ENCODE measurements around the gene GRAP2. TPM values are rescaled to one million over a fixed set of nuclear protein-coding genes. Genes with fewer than 3 reads are reported as not detected.

The GRAP2 gene
- total and polyA plus RNA-seq, 11 donors = 0.24 to 5.0 (median 0.85) TPM; not detected in 1

GRCh38 chr22:40001106-40001505, 100.2 kb downstream of the GRAP2 start:
- intact Hi-C loops (cut with DNase I) = no loop called here
- ATAC-seq = no peak
- 74 to 89% (median 77%) methylated on average over 4 of the region's 4 CpGs for WGBS, 4 donors
- H3K4me3 ChIP-seq = no peak overlapping the region
- H3K9me3 ChIP-seq = no peaks in the 10 kb centered on the region
- H3K36me3 ChIP-seq = no peaks in the 10 kb centered on the region
- H3K27ac ChIP-seq = no peak overlapping the region
- peaks cover 0 to 17% (median 0%) of the 10 kb centered on the region in 9 donors for H3K27me3 ChIP-seq
- H3K4me1 ChIP-seq = peaks cover 0 to 17% (median 4%) of the 10 kb centered on the region in 12 donors
- DNase-seq = no peak
- TF ChIP-seq CTCF (IDR thresholded peaks at IDR 0.05) = no peak
- TF ChIP-seq POLR2A (IDR thresholded peaks at IDR 0.05) = no peak

DNA sequence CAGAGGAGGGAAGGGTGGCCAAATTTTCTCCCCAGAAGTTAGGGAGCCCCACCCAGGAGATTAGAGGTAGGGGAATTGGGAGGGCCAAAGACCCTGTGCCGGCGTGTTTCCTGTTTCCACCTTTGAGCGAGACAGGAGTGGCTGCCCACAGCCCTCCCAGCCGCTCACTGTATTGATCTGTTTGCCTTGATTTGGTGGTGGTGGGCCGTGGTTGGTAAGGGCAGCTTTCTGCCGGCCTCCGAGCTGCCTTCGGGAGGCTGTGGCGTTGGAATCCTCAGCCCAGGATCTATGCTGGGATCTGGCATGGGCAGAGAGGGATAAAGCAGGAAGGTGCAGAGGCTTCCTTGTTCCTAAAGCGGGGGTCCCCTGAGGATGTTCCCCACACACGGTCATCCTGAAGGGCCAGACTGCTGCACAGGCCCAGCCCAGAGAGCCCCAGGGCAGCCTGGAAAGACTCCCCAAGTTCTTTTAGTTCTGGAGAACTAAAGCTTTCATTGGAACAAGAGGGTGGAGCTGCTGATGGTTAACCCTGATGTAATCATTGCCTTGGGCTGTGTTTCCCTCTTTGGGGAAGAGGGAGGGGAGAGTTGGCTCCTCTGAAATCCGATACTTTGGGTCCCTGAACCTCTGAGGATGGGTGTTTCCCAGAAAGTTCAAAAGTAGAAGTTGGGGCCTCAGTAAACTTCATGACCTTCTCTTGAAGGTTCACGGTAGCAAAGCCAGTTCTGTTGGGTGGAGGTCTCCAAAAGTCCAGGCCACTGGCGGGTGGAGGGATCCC, 101.1 kb downstream of the GRAP2 start:
- ATAC-seq (no peak), DNase-seq (no peak)
- TF ChIP-seq CTCF (IDR thresholded peaks at IDR 0.05) (no peak), POLR2A (IDR thresholded peaks at IDR 0.05) (no peak)
- Histone ChIP-seq H3K27me3 (peaks cover 0 to 8% (median 0%) of the 10 kb centered on the region in 9 donors), H3K4me1 (peaks cover 0 to 17% (median 4%) of the 10 kb centered on the region in 12 donors), H3K27ac (no peak overlapping the region), H3K9me3 (no peaks in the 10 kb centered on the region), H3K36me3 (no peaks in the 10 kb centered on the region), H3K4me3 (no peak overlapping the region)
- 68 to 74% (median 73%) methylated on average over 14 of the region's 14 CpGs for WGBS, 4 donors
- intact Hi-C loops (cut with DNase I) = no loop called here

- Histone ChIP-seq H3K27me3 (peaks cover 0 to 7% (median 0%) of the 10 kb centered on the region in 9 donors), H3K4me3 (no peak overlapping the region), H3K36me3 (no peaks in the 10 kb centered on the region), H3K4me1 (peaks cover 0 to 9% (median under 1%) of the 10 kb centered on the region in 12 donors), H3K9me3 (no peaks in the 10 kb centered on the region), H3K27ac (no peak overlapping the region)
- DNase-seq (no peak), ATAC-seq (no peak)
- intact Hi-C loops (cut with DNase I) = no loop called here
- WGBS, 4 donors = 67 to 80% (median 74%) methylated on average over 5 to 6 of the region's 6 CpGs
- TF ChIP-seq CTCF (IDR thresholded peaks at IDR 0.05) = no peak
- TF ChIP-seq POLR2A (IDR thresholded peaks at IDR 0.05) = no peak
These were observed 102.2 kb downstream of the GRAP2 start for GRCh38 chr22:40002935-40003715.

DNA sequence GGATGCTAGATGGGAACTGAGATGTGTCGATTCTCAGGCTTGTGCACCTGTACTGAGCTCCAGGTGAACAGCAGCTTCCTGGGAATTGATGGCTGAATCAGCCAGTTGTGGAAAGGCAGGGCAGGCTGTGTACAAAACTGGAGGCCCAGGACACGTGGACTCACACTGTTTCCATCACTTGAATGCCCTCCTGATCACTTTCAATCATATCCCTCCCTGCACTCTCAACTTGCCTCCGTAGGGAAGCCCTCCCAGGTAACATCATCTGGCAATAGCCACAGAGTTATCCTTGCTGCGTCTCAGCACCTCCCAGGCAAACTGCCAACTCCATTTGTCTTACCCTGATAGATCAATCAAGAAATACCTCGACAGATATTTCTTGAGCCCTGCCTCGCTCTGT, 104.0 kb downstream of the GRAP2 start:
- H3K27me3 ChIP-seq = peaks cover 0 to 20% (median 5%) of the 10 kb centered on the region in 9 donors
- no peak for DNase-seq
- no peaks in the 10 kb centered on the region for H3K36me3 ChIP-seq
- intact Hi-C loops (cut with DNase I) = no loop called here
- no peak for ATAC-seq
- no peaks in the 10 kb centered on the region for H3K9me3 ChIP-seq
- no peak overlapping the region for H3K4me3 ChIP-seq
- H3K4me1 ChIP-seq = peaks cover 0 to 7% (median 0%) of the 10 kb centered on the region in 12 donors
- no peak overlapping the region for H3K27ac ChIP-seq
- no peak for TF ChIP-seq POLR2A (IDR thresholded peaks at IDR 0.05)
- TF ChIP-seq CTCF (IDR thresholded peaks at IDR 0.05) = no peak
- 70 to 85% (median 75%) methylated on average over 6 of the region's 6 CpGs for WGBS, 4 donors
